IMR-90 (cell line): ENCODE data around the gene CMTR1. TPM values are rescaled to one million over a fixed set of nuclear protein-coding genes. Genes with fewer than 3 reads are reported as not detected.

Experiments used
- ATAC-seq: fragments of 200-7000 bp; cut with Tn5 transposase; 2 replicates; pipeline ENCODE4 v1.9.1; 2020; ENCODE audit warnings: low read depth, mild to moderate bottlenecking, moderate library complexity
- BruUV-seq: library from RNA; stranded (reverse); fragments of 400-500 nt; replicated peaks from 2 replicates; lab custom pipeline; 2021; lab: Mats Ljungman, UMichigan
- CTCF ChIA-PET: fragments of 300-600 bp; formaldehyde crosslinking; extraction: SDS; loops from one replicate; lab custom pipeline; 2021; ENCODE audit warnings: antibody characterized with exemption; lab: Yijun Ruan, JAX
- POLR2A ChIA-PET: fragments of 300-600 bp; sonication (Branson Sonifier 250); formaldehyde crosslinking; loops from one replicate; lab custom pipeline; 2022; ENCODE audit warnings: antibody characterized with exemption; ENCODE audit not compliant: unreplicated experiment; lab: Charles Lee
- DNase-seq: peaks from one replicate; pipeline ENCODE4 v3.0.0; 2013
- H2AFZ ChIP-seq: replicated peaks from 2 replicates; pipeline ENCODE3; 2013; ENCODE audit warnings: low read length, mild to moderate bottlenecking; ENCODE audit not compliant: poor library complexity
- H2AK5ac ChIP-seq: 2 replicates; pipeline ENCODE4 v1.6.1; 2013; ENCODE audit warnings: low read depth, low read length, inconsistent platforms
- H2AK9ac ChIP-seq: replicated peaks from 2 replicates; pipeline ENCODE3; 2013; ENCODE audit warnings: mild to moderate bottlenecking, low read depth, low read length, moderate library complexity; ENCODE audit not compliant: poor library complexity
- H2BK120ac ChIP-seq: 2 replicates; pipeline ENCODE4 v1.6.1; 2013; ENCODE audit warnings: low read depth, low read length, inconsistent platforms
- H2BK15ac ChIP-seq: 3 replicates; pipeline ENCODE4 v1.6.1; 2013; ENCODE audit warnings: low read depth, low read length, inconsistent platforms
- H2BK20ac ChIP-seq: 2 replicates; pipeline ENCODE4 v1.6.1; 2013; ENCODE audit warnings: low read depth, mild to moderate bottlenecking, inconsistent platforms, low read length, moderate library complexity
- H2BK5ac ChIP-seq: 2 replicates; pipeline ENCODE4 v1.6.1; 2013; ENCODE audit warnings: mild to moderate bottlenecking, low read depth, low read length, inconsistent platforms; ENCODE audit not compliant: poor library complexity, severe bottlenecking
- H3K14ac ChIP-seq: replicated peaks from 2 replicates; pipeline ENCODE4 v1.6.1; 2013; ENCODE audit warnings: low read depth, low read length, inconsistent platforms
- H3K18ac ChIP-seq: 2 replicates; pipeline ENCODE4 v1.6.1; 2013; ENCODE audit warnings: low read depth, low read length, control low read depth
- H3K23ac ChIP-seq: 2 replicates; pipeline ENCODE4 v1.6.1; 2013; ENCODE audit warnings: low read depth, low read length, inconsistent platforms
- H3K27ac ChIP-seq: 2 replicates; pipeline ENCODE4 v1.5.1; 2013; ENCODE audit warnings: mild to moderate bottlenecking, control low read depth, low read length; ENCODE audit not compliant: insufficient read depth
- H3K27me3 ChIP-seq: 2 replicates; pipeline ENCODE4 v1.6.1; 2013; ENCODE audit warnings: low read length; ENCODE audit not compliant: control insufficient read depth, insufficient read depth
- H3K36me3 ChIP-seq: 2 replicates; pipeline ENCODE4 v1.6.1; 2013; ENCODE audit warnings: low read length, mixed read lengths; ENCODE audit not compliant: control insufficient read depth, insufficient read depth
- H3K4ac ChIP-seq: 2 replicates; pipeline ENCODE4 v1.6.1; 2013; ENCODE audit warnings: low read depth, low read length, inconsistent platforms
- H3K4me1 ChIP-seq: 2 replicates; pipeline ENCODE4 v1.6.1; 2013; ENCODE audit warnings: low read length, mixed read lengths; ENCODE audit not compliant: control insufficient read depth, insufficient read depth
- H3K4me2 ChIP-seq: 2 replicates; pipeline ENCODE4 v1.6.1; 2013; ENCODE audit warnings: low read depth, mild to moderate bottlenecking, control low read depth, low read length, moderate library complexity
- H3K4me3 ChIP-seq: 2 replicates; pipeline ENCODE4 v1.5.1; 2013; ENCODE audit warnings: low read depth, mild to moderate bottlenecking, control low read depth, low read length, moderate library complexity; ENCODE audit not compliant: insufficient read depth
- H3K56ac ChIP-seq: 2 replicates; pipeline ENCODE4 v1.6.1; 2013; ENCODE audit warnings: low read length, inconsistent platforms; ENCODE audit not compliant: insufficient read depth; ENCODE audit errors: extremely low read depth
- H3K79me1 ChIP-seq, 2 experiments: 2 replicates each; pipeline ENCODE4 v1.6.1; 2013; ENCODE audit warnings: low read length in 2 of 2, inconsistent platforms in 1 of 2, low read depth in 1 of 2
- H3K9ac ChIP-seq: 2 replicates; pipeline ENCODE4 v1.6.1; 2013; ENCODE audit warnings: low read depth, low read length, control low read depth
- H3K9me1 ChIP-seq: 2 replicates; pipeline ENCODE4 v1.6.1; 2013; ENCODE audit warnings: low read length, inconsistent platforms; ENCODE audit not compliant: insufficient read depth
- H3K9me3 ChIP-seq: 2 replicates; pipeline ENCODE4 v1.6.1; 2013; ENCODE audit warnings: low read length; ENCODE audit not compliant: control insufficient read depth, insufficient read depth
- H4K20me1 ChIP-seq: 2 replicates; pipeline ENCODE4 v1.6.1; 2013; ENCODE audit warnings: low read length, inconsistent platforms; ENCODE audit not compliant: insufficient read depth
- H4K5ac ChIP-seq: 2 replicates; pipeline ENCODE4 v1.6.1; 2013; ENCODE audit warnings: mild to moderate bottlenecking, low read depth, low read length, control low read depth
- H4K8ac ChIP-seq, 2 experiments: 2 replicates each; pipeline ENCODE4 v1.6.1; 2013; ENCODE audit warnings: low read depth in 2 of 2, low read length in 2 of 2, control low read depth in 1 of 2, inconsistent platforms in 1 of 2
- H4K91ac ChIP-seq: 2 replicates; pipeline ENCODE4 v1.6.1; 2013; ENCODE audit warnings: low read depth, low read length, inconsistent platforms; ENCODE audit not compliant: insufficient read depth
- BHLHE40 ChIP-seq: fragments of 150-350 bp; IDR thresholded peaks from 2 replicates; pipeline ENCODE4 v1.6.1; 2016; ENCODE audit warnings: mild to moderate bottlenecking, low read depth, low read length
- CEBPB ChIP-seq: IDR thresholded peaks from 2 replicates; pipeline ENCODE4 v1.6.1; 2012; ENCODE audit warnings: low read depth, low read length, improper control_type of control experiment
- CHD1 ChIP-seq: IDR thresholded peaks from 2 replicates; pipeline ENCODE4 v1.6.1; 2012; ENCODE audit warnings: low read depth, low read length, improper control_type of control experiment
- FOS ChIP-seq: fragments of 150-350 bp; IDR thresholded peaks from 2 replicates; pipeline ENCODE4 v1.6.1; 2016; ENCODE audit warnings: low read depth, low read length
- MAFK ChIP-seq: IDR thresholded peaks from 2 replicates; pipeline ENCODE4 v1.6.1; 2012; ENCODE audit warnings: low read depth, low read length, improper control_type of control experiment
- MAZ ChIP-seq: IDR thresholded peaks from 2 replicates; pipeline ENCODE4 v1.6.1; 2012; ENCODE audit warnings: low read depth, mild to moderate bottlenecking, low read length, improper control_type of control experiment, moderate library complexity, borderline replicate concordance
- MXI1 ChIP-seq: IDR thresholded peaks from 2 replicates; pipeline ENCODE4 v1.6.1; 2012; ENCODE audit warnings: low read depth, mild to moderate bottlenecking, low read length, moderate library complexity, borderline replicate concordance
- NFE2L2 ChIP-seq: fragments of 150-350 bp; IDR thresholded peaks from 2 replicates; pipeline ENCODE4 v1.6.1; 2016; ENCODE audit warnings: low read depth, mild to moderate bottlenecking, low read length
- POLR2A ChIP-seq: IDR thresholded peaks from 2 replicates; pipeline ENCODE4 v1.6.1; 2012; ENCODE audit warnings: mild to moderate bottlenecking, low read depth, low read length
- RAD21 ChIP-seq: IDR thresholded peaks from 2 replicates; pipeline ENCODE4 v1.6.1; 2012; ENCODE audit warnings: low read length, improper control_type of control experiment
- RCOR1 ChIP-seq: IDR thresholded peaks from 2 replicates; pipeline ENCODE4 v1.6.1; 2012; ENCODE audit warnings: mild to moderate bottlenecking, low read length, improper control_type of control experiment; ENCODE audit not compliant: insufficient replicate concordance
- RFX5 ChIP-seq: IDR thresholded peaks from 2 replicates; pipeline ENCODE4 v1.8.0; 2012; ENCODE audit warnings: low read depth, mild to moderate bottlenecking, low read length, moderate library complexity
- SMC3 ChIP-seq: fragments of 150-350 bp; IDR thresholded peaks from 2 replicates; pipeline ENCODE4 v1.6.1; 2016; ENCODE audit warnings: low read depth, mild to moderate bottlenecking, antibody characterized with exemption, low read length, moderate library complexity
- WGBS, 2 experiments: methylation state at CpG; one replicate each; pipeline versions ENCODE4 v1.1.5 to v1.1.7; 2013; ENCODE audit warnings: missing lambda C conversion rate in 2 of 2; ENCODE audit not compliant: insufficient read length in 1 of 2; ENCODE audit errors: extremely low coverage in 2 of 2; 5-methylcytosine and 5-hydroxymethylcytosine counted together
- dilution Hi-C: fragments of 300-500 bp; cut with HindIII; formaldehyde crosslinking; loops from one replicate; pipeline ENCODE4 v1.14.3; 2018; ENCODE audit warnings: low sequenced_read_pairs; ENCODE audit not compliant: unreplicated experiment
- in situ Hi-C: fragments of 300-500 bp; cut with MboI; formaldehyde crosslinking; loops from 3 replicates; pipeline ENCODE4 v1.14.3; 2019; ENCODE audit warnings: low sequenced_read_pairs, inconsistent platforms, mixed read lengths
- intact Hi-C: fragments of 100-400 bp; cut with micrococcal nuclease; formaldehyde crosslinking; loops from 2 replicates; pipeline ENCODE4 v1.10.0; 2022
- polyA plus RNA-seq, 3 experiments: library from polyadenylated mRNA; depleted of rRNA; stranded (reverse); fragments of >200 nt; gene quantifications; 2 replicates each; pipeline ENCODE4 v1.2.3, GENCODE V29; 2012; ENCODE audit warnings: low replicate concordance in 1 of 3
- total RNA-seq: library from RNA; depleted of rRNA; stranded (reverse); fragments of >200 nt; gene quantifications from 2 replicates; pipeline ENCODE4 v1.2.3, GENCODE V29; 2012
- TF ChIP-seq, protein P1 (sequence below): conservative IDR thresholded peaks from 2 replicates; pipeline ENCODE4 v1.5.1; 2012; ENCODE audit warnings: mild to moderate bottlenecking, low read depth, low read length, improper control_type of control experiment
- TF ChIP-seq, protein P2 (sequence below): fragments of 150-350 bp; IDR thresholded peaks from 2 replicates; pipeline ENCODE4 v1.6.1; 2016; ENCODE audit warnings: low read depth, mild to moderate bottlenecking, low read length, moderate library complexity, borderline replicate concordance
- TF ChIP-seq, protein P3 (sequence below): fragments of 150-350 bp; IDR thresholded peaks from 2 replicates; pipeline ENCODE4 v1.6.1; 2017; ENCODE audit warnings: mild to moderate bottlenecking, antibody characterized with exemption, low read length, low read depth

CMTR1 gene
- total and polyA plus RNA-seq, 2 of the 4 experiments (the other 2 are of a cell fraction), result 22.6 to 30.1 TPM

DNA sequence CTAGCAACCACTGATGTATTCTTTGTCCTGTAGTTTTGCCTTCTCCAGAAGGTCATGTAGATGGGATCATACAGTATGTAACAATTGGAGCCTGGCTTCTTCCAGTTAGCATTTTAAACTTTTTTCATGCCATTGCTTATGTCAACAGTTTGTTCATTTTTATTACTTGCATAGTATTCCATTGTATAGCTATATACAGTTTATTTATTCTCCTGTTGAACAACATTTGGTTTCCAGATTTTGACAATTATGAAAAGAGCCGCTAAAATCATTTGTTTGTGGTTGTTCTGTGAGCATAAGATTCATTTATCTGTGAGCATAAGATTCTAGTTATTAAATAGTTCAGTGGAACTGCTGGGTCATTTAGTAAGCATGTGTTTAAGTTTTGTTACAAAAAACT is 23.5 kb upstream of the CMTR1 start:
- Histone ChIP-seq H3K23ac (no peak overlapping the region), H3K4me3 (no peak overlapping the region), H2BK20ac (no peak overlapping the region), H2AK9ac (no peak overlapping the region), H3K9ac (no peak overlapping the region), H3K79me1 (no peaks in the 10 kb centered on the region), H3K36me3 (no peaks in the 10 kb centered on the region), H2AK5ac (no peak overlapping the region), H3K4ac (no peak overlapping the region), H2BK5ac (no peak overlapping the region), H2BK15ac (no peak overlapping the region), H4K91ac (no peak overlapping the region), H3K27ac (no peak overlapping the region), H2BK120ac (no peak overlapping the region), H3K14ac (no peak overlapping the region), H3K18ac (no peak overlapping the region), H3K56ac (no peak overlapping the region), H2AFZ (no peak overlapping the region), H3K4me1 (no peaks in the 10 kb centered on the region), H4K8ac (no peak overlapping the region), H3K9me3 (no peaks in the 10 kb centered on the region), H3K27me3 (peaks cover 8% of the 10 kb centered on the region), H4K5ac (no peak overlapping the region), H4K20me1 (no peaks in the 10 kb centered on the region), H3K9me1 (no peaks in the 10 kb centered on the region), H3K4me2 (no peak overlapping the region)
- WGBS, 2 experiments, result no CpG with 5 or more reads among the region's 1 CpG
- dilution Hi-C loops (no loop called here), in situ Hi-C loops (no loop called here), intact Hi-C loops (no loop called here)
- POLR2A ChIA-PET, result no interaction called here
- no peak for ATAC-seq
- BruUV-seq, result no TSS peak
- DNase-seq, result no peak
- CTCF ChIA-PET, result no interaction called here
- no peak for TF ChIP-seq SMC3
- no peak for TF ChIP-seq NFE2L2
- no peak for TF ChIP-seq BHLHE40
- no peak for TF ChIP-seq RCOR1
- TF ChIP-seq, protein P1, sequence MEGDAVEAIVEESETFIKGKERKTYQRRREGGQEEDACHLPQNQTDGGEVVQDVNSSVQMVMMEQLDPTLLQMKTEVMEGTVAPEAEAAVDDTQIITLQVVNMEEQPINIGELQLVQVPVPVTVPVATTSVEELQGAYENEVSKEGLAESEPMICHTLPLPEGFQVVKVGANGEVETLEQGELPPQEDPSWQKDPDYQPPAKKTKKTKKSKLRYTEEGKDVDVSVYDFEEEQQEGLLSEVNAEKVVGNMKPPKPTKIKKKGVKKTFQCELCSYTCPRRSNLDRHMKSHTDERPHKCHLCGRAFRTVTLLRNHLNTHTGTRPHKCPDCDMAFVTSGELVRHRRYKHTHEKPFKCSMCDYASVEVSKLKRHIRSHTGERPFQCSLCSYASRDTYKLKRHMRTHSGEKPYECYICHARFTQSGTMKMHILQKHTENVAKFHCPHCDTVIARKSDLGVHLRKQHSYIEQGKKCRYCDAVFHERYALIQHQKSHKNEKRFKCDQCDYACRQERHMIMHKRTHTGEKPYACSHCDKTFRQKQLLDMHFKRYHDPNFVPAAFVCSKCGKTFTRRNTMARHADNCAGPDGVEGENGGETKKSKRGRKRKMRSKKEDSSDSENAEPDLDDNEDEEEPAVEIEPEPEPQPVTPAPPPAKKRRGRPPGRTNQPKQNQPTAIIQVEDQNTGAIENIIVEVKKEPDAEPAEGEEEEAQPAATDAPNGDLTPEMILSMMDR, result no peak
- TF ChIP-seq RAD21, result no peak
- TF ChIP-seq POLR2A, result no peak
- TF ChIP-seq, protein P2, sequence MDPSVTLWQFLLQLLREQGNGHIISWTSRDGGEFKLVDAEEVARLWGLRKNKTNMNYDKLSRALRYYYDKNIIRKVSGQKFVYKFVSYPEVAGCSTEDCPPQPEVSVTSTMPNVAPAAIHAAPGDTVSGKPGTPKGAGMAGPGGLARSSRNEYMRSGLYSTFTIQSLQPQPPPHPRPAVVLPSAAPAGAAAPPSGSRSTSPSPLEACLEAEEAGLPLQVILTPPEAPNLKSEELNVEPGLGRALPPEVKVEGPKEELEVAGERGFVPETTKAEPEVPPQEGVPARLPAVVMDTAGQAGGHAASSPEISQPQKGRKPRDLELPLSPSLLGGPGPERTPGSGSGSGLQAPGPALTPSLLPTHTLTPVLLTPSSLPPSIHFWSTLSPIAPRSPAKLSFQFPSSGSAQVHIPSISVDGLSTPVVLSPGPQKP, result no peak
- TF ChIP-seq, protein P3, sequence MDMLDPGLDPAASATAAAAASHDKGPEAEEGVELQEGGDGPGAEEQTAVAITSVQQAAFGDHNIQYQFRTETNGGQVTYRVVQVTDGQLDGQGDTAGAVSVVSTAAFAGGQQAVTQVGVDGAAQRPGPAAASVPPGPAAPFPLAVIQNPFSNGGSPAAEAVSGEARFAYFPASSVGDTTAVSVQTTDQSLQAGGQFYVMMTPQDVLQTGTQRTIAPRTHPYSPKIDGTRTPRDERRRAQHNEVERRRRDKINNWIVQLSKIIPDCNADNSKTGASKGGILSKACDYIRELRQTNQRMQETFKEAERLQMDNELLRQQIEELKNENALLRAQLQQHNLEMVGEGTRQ, result no peak
- no peak for TF ChIP-seq CEBPB
- no peak for TF ChIP-seq MXI1
- TF ChIP-seq CHD1, result no peak
- TF ChIP-seq MAFK, result no peak
- TF ChIP-seq RFX5, result no peak
- TF ChIP-seq MAZ, result no peak
- no peak for TF ChIP-seq FOS
